HG03571 (cell line): ENCODE results near the gene PSMD2.
"Not testable (repeated sequence)": the region's sequence is repeated elsewhere in the genome, so short reads cannot be mapped to it uniquely, and the experiment has no call there.

Source experiments
- ATAC-seq: cut with Tn5 transposase; IDR thresholded peaks from one replicate; pipeline ENCODE4 v1.9.1; 2021; ENCODE audit not compliant: unreplicated experiment

PSMD2 gene

GRCh38 chr3:184337981-184338380 lies 38.9 kb downstream of the PSMD2 start:
- ATAC-seq = no peak

DNA sequence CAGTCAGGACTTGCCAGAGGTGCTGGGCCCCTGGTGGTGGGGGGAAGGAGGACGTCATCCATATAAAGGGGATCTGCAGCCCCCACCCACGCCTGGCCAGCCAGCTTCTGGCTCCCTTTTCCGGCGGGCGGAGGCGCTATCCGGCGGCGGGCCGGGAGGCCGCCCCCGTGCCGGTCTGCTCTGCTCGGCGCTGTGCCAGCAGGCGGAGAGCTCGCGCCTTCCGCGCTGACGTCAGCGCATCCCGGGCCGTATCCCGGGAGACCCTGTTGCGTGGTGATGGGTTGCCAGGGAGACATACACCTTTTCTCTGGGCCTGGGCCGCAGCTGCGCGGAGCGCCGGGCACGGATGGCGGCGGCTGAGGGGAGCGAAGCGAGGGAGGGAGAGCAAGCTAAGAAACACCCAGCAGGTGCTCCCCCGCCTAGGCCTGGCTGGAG lies 39.5 kb downstream of the PSMD2 start:
- no peak for ATAC-seq

- no peak for ATAC-seq
These were observed 40.0 kb downstream of the PSMD2 start for GRCh38 chr3:184339001-184339400.

- not testable (repeated sequence) for ATAC-seq
These were observed 40.6 kb downstream of the PSMD2 start for GRCh38 chr3:184339451-184340135.

GRCh38 chr3:184341925-184342324 lies 42.9 kb downstream of the PSMD2 start:
- no peak for ATAC-seq

DNA sequence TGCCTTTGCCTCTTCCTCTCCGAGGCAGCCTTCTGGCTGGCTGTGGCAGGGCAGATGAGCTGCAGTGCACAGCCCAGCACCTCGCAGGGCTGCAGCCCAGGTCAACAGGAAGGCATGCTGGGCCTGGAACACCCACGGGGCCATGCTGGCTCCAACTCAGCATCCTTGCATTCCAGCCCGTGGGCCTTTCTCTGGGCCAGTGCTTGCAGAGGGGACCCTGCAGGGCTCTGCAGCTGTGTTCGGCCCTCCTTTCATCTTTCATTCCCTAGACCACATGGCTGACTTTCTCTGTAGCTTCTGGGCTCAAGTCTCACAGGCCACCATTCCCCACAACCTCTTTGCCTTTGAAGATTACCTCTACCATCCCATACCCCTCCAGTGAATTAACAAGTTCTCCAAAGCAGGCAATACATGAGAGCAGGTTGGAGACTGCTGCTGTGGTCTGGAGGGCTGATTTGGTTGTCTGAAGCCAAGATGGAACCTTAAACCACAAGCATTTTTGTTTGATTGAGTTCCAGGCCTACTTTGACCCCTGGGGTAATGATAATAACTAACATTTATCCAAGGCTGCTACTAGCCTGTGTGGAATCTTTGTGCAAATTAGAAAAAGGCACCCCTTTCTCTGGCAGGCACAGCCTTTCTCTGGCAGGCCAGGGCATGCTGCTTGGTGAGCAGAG lies 44.3 kb downstream of the PSMD2 start:
- ATAC-seq = no peak

DNA sequence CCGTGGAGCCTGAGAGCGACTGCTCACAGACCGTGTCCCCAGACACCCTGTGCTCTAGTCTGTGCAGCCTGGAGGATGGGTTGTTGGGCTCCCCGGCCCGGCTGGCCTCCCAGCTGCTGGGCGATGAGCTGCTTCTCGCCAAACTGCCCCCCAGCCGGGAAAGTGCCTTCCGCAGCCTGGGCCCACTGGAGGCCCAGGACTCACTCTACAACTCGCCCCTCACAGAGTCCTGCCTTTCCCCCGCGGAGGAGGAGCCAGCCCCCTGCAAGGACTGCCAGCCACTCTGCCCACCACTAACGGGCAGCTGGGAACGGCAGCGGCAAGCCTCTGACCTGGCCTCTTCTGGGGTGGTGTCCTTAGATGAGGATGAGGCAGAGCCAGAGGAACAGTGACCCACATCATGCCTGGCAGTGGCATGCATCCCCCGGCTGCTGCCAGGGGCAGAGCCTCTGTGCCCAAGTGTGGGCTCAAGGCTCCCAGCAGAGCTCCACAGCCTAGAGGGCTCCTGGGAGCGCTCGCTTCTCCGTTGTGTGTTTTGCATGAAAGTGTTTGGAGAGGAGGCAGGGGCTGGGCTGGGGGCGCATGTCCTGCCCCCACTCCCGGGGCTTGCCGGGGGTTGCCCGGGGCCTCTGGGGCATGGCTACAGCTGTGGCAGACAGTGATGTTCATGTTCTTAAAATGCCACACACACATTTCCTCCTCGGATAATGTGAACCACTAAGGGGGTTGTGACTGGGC lies 45.7 kb downstream of the PSMD2 start:
- ATAC-seq = no peak

GRCh38 chr3:184345317-184346144 lies 46.5 kb downstream of the PSMD2 start:
- ATAC-seq = no peak

DNA sequence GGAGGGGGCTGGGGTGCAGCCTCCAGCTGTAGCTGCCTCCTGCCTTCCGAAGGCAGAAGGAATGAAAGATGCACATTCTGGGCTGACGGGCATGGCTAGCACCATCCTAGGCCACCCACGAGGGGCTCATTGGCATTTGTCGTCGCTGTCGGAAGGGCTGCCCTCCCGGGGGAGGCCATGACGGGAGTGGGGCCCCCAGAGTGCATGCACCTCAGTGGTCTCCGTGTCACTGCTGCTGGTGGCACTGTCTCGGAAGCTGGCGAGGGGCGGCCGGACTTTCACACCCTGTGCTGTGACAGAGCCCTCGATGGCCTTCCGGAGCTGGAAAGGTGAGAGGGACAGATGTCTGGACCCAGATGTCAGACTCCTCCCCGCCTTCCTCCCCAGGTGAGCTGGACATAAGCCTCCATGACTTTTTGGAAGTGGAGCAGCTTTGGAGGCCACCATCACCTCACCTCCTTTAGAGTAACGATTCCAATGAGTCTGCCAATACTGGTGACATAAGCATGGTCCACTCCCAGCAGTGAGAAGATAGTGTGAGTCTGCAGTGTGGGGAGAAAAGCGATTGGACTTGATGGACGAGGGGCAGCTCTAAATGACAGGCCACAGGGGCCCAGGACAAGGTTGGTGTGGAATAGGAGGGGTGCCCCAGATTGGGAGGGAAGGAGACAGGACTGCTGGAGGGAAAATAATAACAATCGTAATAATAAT lies 47.6 kb downstream of the PSMD2 start:
- no peak for ATAC-seq

GRCh38 chr3:184347321-184348056 lies 48.4 kb downstream of the PSMD2 start:
- no peak for ATAC-seq

- no peak for ATAC-seq
These were observed 49.0 kb downstream of the PSMD2 start for GRCh38 chr3:184348057-184348382.

DNA sequence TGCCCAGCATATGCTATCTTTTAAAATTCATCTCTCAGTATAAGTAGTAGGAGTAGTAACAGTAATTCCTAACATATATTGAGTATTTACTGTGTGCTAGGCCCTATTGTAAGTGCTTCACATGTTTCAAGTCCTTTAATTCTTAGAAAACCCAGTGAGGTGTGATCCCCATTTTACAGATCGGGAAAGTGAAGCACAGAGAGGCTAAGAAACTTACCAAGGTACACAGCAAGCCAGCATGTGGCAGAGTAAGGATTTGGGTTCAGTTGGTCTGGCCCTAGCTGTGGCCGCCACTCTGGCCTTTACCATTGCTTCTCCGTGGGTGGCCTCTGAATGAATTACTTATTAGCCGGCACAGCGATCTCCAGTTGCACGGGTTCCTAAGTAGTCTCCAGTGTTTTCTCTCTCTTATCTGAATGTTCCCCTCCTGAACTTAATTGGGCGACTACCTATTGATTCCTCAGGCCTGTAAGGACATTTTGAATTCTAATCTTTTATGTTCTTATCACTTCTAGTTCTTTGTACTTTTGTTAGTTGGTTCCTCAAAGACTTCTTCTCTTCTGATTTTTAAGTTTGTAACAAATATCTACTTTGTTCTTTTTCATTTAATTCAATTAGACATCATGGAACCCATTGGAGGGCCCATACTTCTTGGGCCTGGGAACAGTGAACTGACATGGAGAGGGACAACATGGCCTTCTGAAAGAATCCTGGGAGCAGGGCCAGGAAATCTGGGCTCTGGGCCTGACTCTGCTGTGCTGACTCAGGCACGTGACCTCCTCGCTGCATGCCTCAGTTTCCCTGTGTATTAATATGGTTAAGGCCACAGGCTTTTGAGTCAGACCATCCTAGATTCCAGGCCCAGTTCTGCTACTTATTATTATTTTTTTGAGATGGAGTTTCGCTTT lies 50.8 kb downstream of the PSMD2 start:
- no peak for ATAC-seq

DNA sequence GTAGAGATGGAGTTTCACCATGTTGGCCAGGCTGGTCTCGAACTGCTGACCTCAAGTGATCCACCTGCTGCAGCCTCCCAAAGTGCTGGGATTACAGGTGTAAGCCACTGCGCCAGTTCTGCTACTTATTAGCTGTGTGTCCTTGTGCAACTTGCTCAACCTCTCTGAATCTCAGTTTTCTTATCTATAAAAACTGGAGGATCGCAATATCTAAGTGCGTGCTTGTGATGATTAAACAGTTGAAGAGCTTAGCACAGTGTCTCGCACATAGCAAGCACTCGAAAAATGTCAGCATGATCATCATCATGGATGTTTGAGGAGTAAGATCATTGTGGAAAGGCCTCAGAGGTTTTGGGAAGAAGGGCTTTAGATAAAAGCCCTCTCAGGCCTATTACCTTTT lies 51.6 kb downstream of the PSMD2 start:
- ATAC-seq = no peak

GRCh38 chr3:184351511-184352148 lies 52.6 kb downstream of the PSMD2 start:
- no peak for ATAC-seq

GRCh38 chr3:184352149-184352785 lies 53.2 kb downstream of the PSMD2 start:
- ATAC-seq = no peak

- ATAC-seq = no peak
These were observed 54.0 kb downstream of the PSMD2 start for GRCh38 chr3:184352897-184353545.

- no peak for ATAC-seq
These were observed 54.5 kb downstream of the PSMD2 start for GRCh38 chr3:184353546-184353941.
